Small intestine (tissue), 7 donors: Measurements from ENCODE around the gene RIOK1. TPM values are rescaled to one million over a fixed set of nuclear protein-coding genes. Genes with fewer than 3 reads are reported as not detected.

Source experiments
- DNase-seq, 2 donors: peaks; one replicate each; pipeline versions ENCODE4 v3.0.0 to v3.0.0-alpha.2; 2013
- FAIRE-seq: peaks from 2 replicates; lab custom pipeline; 2012; peaks lifted over from hg19 to GRCh38; lab: Jason Lieb, UNC
- H3K27ac ChIP-seq, 3 donors: one replicate each; pipeline ENCODE4 v1.5.1; 2013; ENCODE audit warnings: low read length in 2 of 3, mild to moderate bottlenecking in 2 of 3, control low read depth in 1 of 3, inconsistent platforms in 1 of 3, low read depth in 1 of 3, moderate library complexity in 1 of 3
- H3K27me3 ChIP-seq, 3 donors: one replicate each; pipeline ENCODE4 v1.6.1; 2013; ENCODE audit warnings: low read length in 3 of 3, inconsistent platforms in 1 of 3; ENCODE audit not compliant: control insufficient read depth in 3 of 3, insufficient read depth in 3 of 3
- H3K36me3 ChIP-seq, 3 donors: one replicate each; pipeline ENCODE4 v1.6.1; 2013; ENCODE audit warnings: low read length in 3 of 3, inconsistent platforms in 1 of 3, low read depth in 1 of 3, mild to moderate bottlenecking in 1 of 3, moderate library complexity in 1 of 3; ENCODE audit not compliant: control insufficient read depth in 3 of 3, insufficient read depth in 2 of 3
- H3K4me1 ChIP-seq, 3 donors: one replicate each; pipeline ENCODE4 v1.6.1; 2013; ENCODE audit warnings: low read length in 2 of 3, inconsistent platforms in 1 of 3, low read depth in 1 of 3, mild to moderate bottlenecking in 1 of 3, moderate library complexity in 1 of 3; ENCODE audit not compliant: control insufficient read depth in 3 of 3, insufficient read depth in 2 of 3
- H3K4me3 ChIP-seq, 3 donors: one replicate each; pipeline ENCODE4 v1.5.1; 2013; ENCODE audit warnings: low read length in 3 of 3, control low read depth in 1 of 3, inconsistent platforms in 1 of 3, low read depth in 1 of 3, mild to moderate bottlenecking in 1 of 3, moderate library complexity in 1 of 3
- H3K9me3 ChIP-seq, 2 donors: one replicate each; pipeline ENCODE4 v1.6.1; 2013; ENCODE audit warnings: low read depth in 1 of 2, low read length in 1 of 2; ENCODE audit not compliant: control insufficient read depth in 2 of 2, insufficient read depth in 1 of 2
- WGBS, 3 donors: extraction: QIAGEN DNeasy Blood & Tissue Kit; methylation state at CpG; one replicate each; pipeline ENCODE4 v1.1.7; 2013; 5-methylcytosine and 5-hydroxymethylcytosine counted together
- polyA plus RNA-seq, 4 donors: library from polyadenylated mRNA; stranded (reverse) in 3 of 4; unstranded in 1 of 4; fragments of 200-250 nt in 3 of 4; fragments of 120-200 nt in 1 of 4; gene quantifications; one replicate each; pipeline versions ENCODE4 v1.2.1 to v1.2.3, GENCODE V29; 2013
- donor health status: healthy with polysubstance abuse.
- donor health status: control.
- donor health status: control.
- donor health status: Bipolar disorder and iron deficiency.
- donor health status: healthy.

RIOK1 gene
- polyA plus RNA-seq, 4 donors: 6.0 to 18.8 (median 9.3) TPM

DNA sequence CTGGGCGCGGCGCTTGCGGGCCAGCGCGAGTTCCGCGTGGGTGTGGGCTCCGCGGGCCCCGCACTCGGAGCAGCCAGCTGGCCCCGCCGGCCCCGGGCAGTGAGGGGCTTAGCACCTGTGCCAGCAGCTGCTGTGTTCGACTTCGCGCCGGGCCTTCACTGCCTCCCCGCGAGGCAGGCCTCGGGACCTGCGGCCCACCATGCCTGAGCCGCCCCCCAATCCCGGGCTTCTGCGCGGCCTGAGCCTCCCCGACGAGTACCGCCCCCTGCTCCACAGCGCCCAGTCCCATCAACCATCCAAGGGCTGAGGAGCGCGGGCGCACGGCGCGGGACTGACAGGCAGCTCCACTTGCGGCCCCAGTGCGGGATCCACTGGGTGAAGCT, 36.2 kb downstream of the RIOK1 start:
- Histone ChIP-seq H3K9me3 (no peaks in the 10 kb centered on the region), H3K27me3 (peaks cover 0 to 3% (median 0%) of the 10 kb centered on the region in 3 donors), H3K4me1 (no peaks in the 10 kb centered on the region), H3K36me3 (no peaks in the 10 kb centered on the region), H3K27ac (no peak overlapping the region), H3K4me3 (no peak overlapping the region)
- 98 to 99% (median 98%) methylated on average over 33 to 39 of the region's 39 CpGs for WGBS, 3 donors
- no peak for DNase-seq
- no peak for FAIRE-seq

DNA sequence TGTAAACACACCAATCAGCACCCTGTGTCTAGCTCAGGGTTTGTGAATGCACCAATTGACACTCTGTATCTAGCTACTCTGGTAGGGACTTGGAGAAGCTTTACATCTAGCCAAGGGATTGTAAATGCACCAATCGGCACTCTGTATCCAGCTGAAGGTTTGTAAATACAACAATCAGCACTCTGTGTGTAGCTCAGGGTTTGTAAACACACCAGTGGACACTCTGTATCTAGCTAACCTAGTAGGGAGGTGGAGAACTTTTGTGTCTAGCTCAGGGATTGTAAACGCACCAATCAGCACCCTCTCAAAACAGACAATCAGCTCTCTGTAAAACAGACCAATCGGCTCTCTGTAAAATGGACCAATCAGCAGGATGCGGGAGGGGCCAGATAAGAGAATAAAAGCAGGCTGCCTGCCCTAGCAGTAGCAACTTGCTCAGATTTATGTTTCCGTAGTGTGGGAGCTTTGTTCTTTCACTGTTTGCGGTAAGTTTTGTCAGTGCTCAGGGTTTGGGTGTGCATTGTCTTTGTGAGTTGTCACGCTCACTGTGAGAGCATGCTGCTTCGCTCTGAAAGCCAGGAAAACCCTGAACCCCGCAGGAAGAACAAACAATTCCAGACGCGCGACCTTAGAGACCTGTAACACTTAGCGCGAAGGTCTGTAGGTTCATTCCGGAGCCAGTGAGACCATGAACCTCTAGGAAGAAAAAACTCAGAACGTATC, 37.0 kb downstream of the RIOK1 start:
- no peak overlapping the region for H3K27ac ChIP-seq
- 73 to 90% (median 86%) methylated on average over 16 of the region's 16 CpGs for WGBS, 3 donors
- H3K9me3 ChIP-seq: no peaks in the 10 kb centered on the region
- no peak overlapping the region for H3K4me3 ChIP-seq
- no peaks in the 10 kb centered on the region for H3K36me3 ChIP-seq
- peaks cover 0 to 4% (median 0%) of the 10 kb centered on the region in 3 donors for H3K4me1 ChIP-seq
- FAIRE-seq (no peak), DNase-seq (no peak)
- H3K27me3 ChIP-seq: peaks cover 0 to 3% (median 0%) of the 10 kb centered on the region in 3 donors

DNA sequence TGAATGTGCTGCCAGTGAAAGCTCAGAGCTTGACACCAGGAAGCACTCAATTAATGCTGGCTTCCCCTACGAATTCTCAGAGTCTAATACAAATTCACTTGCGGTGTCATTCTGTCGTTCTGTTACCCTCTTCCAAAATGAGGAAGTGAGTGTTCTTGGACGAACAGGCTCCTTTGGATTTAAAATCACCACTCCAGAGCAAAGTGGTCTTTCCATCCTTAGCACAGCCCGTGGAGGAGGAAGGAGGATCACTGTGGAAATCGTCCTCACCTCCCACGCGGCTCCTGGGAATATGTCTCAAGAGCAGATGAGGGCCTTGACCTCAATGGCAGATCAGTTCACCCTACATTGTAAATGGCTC, 41.7 kb downstream of the RIOK1 start:
- Histone ChIP-seq H3K4me1 (peaks cover 0 to 4% (median 0%) of the 10 kb centered on the region in 3 donors), H3K27me3 (peaks cover 0 to 3% (median 0%) of the 10 kb centered on the region in 3 donors), H3K27ac (no peak overlapping the region), H3K4me3 (no peak overlapping the region), H3K36me3 (no peaks in the 10 kb centered on the region), H3K9me3 (peaks cover 0 to 8% of the 10 kb centered on the region in 2 donors)
- FAIRE-seq (no peak), DNase-seq (no peak)
- 64 to 85% (median 79%) methylated on average over 8 of the region's 8 CpGs for WGBS, 3 donors

DNA sequence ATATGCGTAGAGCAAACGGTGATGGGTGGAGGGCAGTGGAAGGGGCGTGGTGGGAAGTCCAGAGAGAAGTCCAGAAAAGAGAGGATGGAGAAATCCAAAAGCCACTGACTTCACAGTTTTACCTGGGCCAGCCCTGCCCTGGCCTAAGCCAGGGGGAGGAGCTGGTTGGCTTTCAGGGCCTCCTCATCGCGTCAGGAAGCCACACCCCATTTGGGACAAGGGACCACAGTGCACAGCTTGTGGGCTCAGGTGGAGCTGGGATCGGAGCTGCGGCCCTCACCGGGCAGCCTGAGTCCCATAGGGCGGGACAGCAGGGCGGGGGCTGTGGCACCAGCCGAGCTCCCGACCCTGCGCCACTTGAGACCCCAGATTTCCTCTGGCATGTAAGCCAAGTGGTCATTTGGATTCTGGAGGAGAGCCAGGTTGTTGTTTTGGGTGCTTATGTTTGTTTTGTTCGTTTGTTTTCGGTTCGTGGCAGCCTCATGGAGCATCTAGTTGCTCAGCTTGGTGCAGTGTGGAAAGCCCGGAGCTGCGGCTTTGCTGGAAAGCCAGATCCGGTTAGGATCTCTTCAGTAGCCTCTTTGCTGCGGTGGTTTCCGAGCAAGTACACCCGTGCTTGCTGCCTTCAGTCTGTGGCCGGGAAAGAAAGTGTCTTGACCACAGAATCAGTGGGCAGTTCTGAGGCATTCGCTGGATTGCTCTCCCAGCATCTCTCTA, 42.2 kb downstream of the RIOK1 start:
- no peaks in the 10 kb centered on the region for H3K36me3 ChIP-seq
- H3K4me3 ChIP-seq: no peak overlapping the region
- peaks cover 0 to under 1% (median 0%) of the 10 kb centered on the region in 3 donors for H3K27me3 ChIP-seq
- FAIRE-seq (no peak), DNase-seq (no peak)
- H3K27ac ChIP-seq: no peak overlapping the region
- peaks cover 0 to 8% of the 10 kb centered on the region in 2 donors for H3K9me3 ChIP-seq
- 70 to 78% (median 74%) methylated on average over 22 to 24 of the region's 24 CpGs for WGBS, 3 donors
- H3K4me1 ChIP-seq: peaks cover 0 to 4% (median 0%) of the 10 kb centered on the region in 3 donors

DNA sequence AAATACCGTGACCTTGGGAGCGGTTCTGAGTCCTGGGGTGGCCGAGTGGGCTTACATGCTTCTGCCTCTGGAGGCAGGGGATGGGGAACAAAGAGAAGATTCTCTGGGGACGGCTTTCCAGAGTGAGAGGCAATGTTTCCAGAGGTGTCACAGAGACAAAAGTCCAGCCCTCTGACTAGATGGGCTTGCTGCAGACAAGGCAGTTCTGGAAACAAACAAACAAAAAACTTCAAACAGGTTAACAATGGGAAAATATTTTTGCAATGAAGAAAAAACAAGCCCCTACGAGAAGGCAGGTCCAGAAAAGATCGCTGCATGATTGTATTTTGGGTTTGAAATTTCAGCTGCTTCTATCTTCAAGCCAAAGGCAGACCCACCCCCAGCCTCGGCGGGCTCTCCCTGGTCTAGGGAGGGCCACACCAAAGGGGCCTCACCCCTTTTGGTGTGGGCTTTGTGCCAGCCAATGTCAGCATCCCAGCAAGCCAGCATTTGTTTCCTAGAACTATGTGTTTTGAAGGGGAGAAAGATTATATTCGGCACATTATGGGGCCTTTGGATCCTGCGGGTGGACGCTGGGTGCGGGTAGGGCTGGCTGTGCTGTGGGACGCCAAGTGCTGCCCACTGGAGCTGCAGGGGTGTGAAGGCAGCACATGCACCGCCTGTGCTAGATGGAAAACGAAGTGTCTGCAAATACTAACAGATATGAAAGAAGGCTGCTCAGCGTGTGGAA, 42.9 kb downstream of the RIOK1 start:
- no peak overlapping the region for H3K27ac ChIP-seq
- DNase-seq (no peak), FAIRE-seq (no peak)
- no peak overlapping the region for H3K4me3 ChIP-seq
- no peaks in the 10 kb centered on the region for H3K36me3 ChIP-seq
- H3K4me1 ChIP-seq: peaks cover 0 to 4% (median 0%) of the 10 kb centered on the region in 3 donors
- peaks cover 0 to 8% of the 10 kb centered on the region in 2 donors for H3K9me3 ChIP-seq
- WGBS, 3 donors: 82 to 84% (median 83%) methylated on average over 16 of the region's 16 CpGs
- H3K27me3 ChIP-seq: no peaks in the 10 kb centered on the region

DNA sequence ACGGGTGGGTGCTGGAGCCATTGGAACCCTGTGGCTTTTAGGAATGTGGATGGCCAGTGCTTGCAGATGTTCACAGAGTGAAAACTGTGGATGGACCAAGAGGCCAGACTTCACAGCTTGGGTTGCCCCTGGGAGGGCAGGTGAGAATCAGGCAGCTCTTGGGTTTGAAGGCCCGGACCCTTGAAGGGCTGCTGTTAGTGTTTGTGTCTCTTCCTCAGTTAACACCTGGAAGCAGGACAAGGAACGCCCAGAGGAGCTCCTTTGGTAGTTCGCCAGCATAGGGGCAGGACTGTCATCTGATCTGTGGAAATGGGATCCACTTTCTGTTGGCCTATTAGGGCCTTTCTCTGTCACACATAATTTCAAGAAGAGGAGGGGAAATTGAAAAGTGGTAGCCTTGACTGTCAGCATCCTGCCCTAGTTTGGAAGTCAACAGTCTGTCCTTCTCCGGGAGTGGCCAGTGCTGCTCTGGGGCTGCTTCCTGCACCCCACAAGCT, 43.6 kb downstream of the RIOK1 start:
- no peaks in the 10 kb centered on the region for H3K36me3 ChIP-seq
- no peak for FAIRE-seq
- no peak overlapping the region for H3K27ac ChIP-seq
- H3K4me1 ChIP-seq: peaks cover 0 to 4% (median 0%) of the 10 kb centered on the region in 3 donors
- H3K27me3 ChIP-seq: no peaks in the 10 kb centered on the region
- H3K9me3 ChIP-seq: peaks cover 0 to 8% of the 10 kb centered on the region in 2 donors
- WGBS, 3 donors: 77 to 85% (median 79%) methylated on average over 5 of the region's 5 CpGs
- no peak for DNase-seq
- no peak overlapping the region for H3K4me3 ChIP-seq

DNA sequence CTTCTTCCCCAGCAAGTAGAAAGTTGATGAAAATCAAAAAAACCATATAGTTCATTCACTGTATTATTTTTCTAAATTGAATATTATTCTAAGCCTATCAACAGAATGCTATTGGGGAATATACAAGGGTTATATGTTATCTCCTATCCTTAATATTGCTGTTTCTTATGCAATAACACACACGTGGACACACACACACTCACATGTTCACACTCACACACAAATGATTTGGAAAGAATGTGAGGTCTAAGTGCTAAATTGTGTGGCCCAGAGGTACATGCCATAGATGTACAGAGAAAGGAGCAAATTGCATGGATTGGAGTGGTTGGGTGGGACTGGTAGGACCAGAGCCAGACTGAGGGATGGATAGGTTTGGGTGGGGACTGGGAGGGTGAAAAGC, 45.1 kb downstream of the RIOK1 start:
- no peak for FAIRE-seq
- Histone ChIP-seq H3K36me3 (no peaks in the 10 kb centered on the region), H3K4me3 (no peak overlapping the region), H3K9me3 (peaks cover 0 to 8% of the 10 kb centered on the region in 2 donors), H3K27ac (no peak overlapping the region), H3K27me3 (no peaks in the 10 kb centered on the region), H3K4me1 (peaks cover 0 to 4% (median 0%) of the 10 kb centered on the region in 3 donors)
- no peak for DNase-seq
- WGBS, 3 donors: 57 to 75% (median 68%) methylated on average over 1 of the region's 1 CpG

DNA sequence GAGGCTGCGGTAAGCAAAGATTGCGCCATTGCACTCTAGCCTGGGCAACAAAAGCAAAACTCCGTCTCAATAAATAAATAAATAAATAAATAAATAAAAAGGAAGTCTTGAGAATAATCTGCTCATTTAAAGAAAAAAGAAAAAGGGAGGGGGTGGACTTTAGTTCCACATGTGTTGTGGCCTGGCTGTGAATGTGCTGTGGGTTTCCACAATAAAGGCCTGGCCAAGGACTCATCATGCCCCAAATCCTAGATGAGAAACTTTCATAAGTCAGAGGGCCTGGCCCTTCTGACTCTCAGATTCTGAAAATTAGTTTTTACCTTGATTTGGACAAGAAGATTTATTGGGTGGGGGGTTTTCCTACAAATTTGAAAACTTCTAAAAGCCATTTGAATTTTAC, 48.4 kb downstream of the RIOK1 start:
- no peaks in the 10 kb centered on the region for H3K4me1 ChIP-seq
- DNase-seq (no peak), FAIRE-seq (no peak)
- H3K9me3 ChIP-seq: peaks cover 0 to 11% of the 10 kb centered on the region in 2 donors
- 91 to 97% (median 94%) methylated on average over 3 of the region's 3 CpGs for WGBS, 3 donors
- no peak overlapping the region for H3K4me3 ChIP-seq
- H3K36me3 ChIP-seq: no peaks in the 10 kb centered on the region
- H3K27ac ChIP-seq: no peak overlapping the region
- no peaks in the 10 kb centered on the region for H3K27me3 ChIP-seq
